Endothelial cell of umbilical vein (primary cell): ENCODE data around the gene CEP78.

Experiments
- CTCF ChIP-seq, 2 donors: IDR thresholded peaks; 1 replicate in 1 of 2; 2 replicates in 1 of 2; pipeline ENCODE4 v1.5.1; 2011; ENCODE audit warnings: low read length in 2 of 2, mild to moderate bottlenecking in 2 of 2, moderate library complexity in 2 of 2, control low read depth in 1 of 2, inconsistent platforms in 1 of 2, low read depth in 1 of 2; ENCODE audit not compliant: insufficient read depth in 1 of 2; ENCODE audit errors: extremely low read depth in 1 of 2
- EZH2 ChIP-seq: IDR thresholded peaks from 2 replicates; pipeline ENCODE4 v1.6.1; 2012; ENCODE audit warnings: borderline replicate concordance, low read depth, mild to moderate bottlenecking, moderate library complexity, low read length, inconsistent platforms; ENCODE audit not compliant: severe bottlenecking
- FOS ChIP-seq: IDR thresholded peaks from 2 replicates; pipeline ENCODE4 v1.6.1; 2011; ENCODE audit warnings: mild to moderate bottlenecking, low read length, moderate library complexity, borderline replicate concordance; ENCODE audit not compliant: insufficient read depth
- GATA2 ChIP-seq: IDR thresholded peaks from 2 replicates; pipeline ENCODE4 v1.7.0; 2011; ENCODE audit warnings: low read depth, mild to moderate bottlenecking, moderate library complexity, mixed read lengths, low read length; ENCODE audit not compliant: insufficient read length, insufficient read depth
- JUN ChIP-seq: IDR thresholded peaks from 2 replicates; pipeline ENCODE4 v1.6.1; 2011; ENCODE audit warnings: borderline replicate concordance, low read depth; ENCODE audit not compliant: insufficient read length, insufficient read depth
- POLR2A ChIP-seq: IDR thresholded peaks from 2 replicates; pipeline ENCODE4 v1.6.1; 2012; ENCODE audit warnings: low read depth, mild to moderate bottlenecking, control low read depth, low read length
- POLR2AphosphoS5 ChIP-seq: IDR thresholded peaks from 2 replicates; pipeline ENCODE4 v1.6.1; 2012; ENCODE audit warnings: low read depth, mild to moderate bottlenecking, control low read depth, low read length, moderate library complexity; ENCODE audit not compliant: insufficient read depth

- TF ChIP-seq CTCF (IDR thresholded peaks at IDR 0.05; ENCODE audit: extremely low read depth in 1 of 2, insufficient read depth in 1 of 2, low read depth in 1 of 2, low read length in 2 of 2) (no peak), POLR2AphosphoS5 (no peak), POLR2A (no peak), FOS (no peak), EZH2 (no peak), JUN (no peak), GATA2 (no peak)
Measured at GRCh38 chr9:78294290-78295176, 58.7 kb downstream of the CEP78 start.
